Measurements from ENCODE around the gene SGCD.

The SGCD gene

GRCh38 chr5:156667616-156668015, 340.7 kb downstream of the SGCD start:
- peaks cover 2% of the 10 kb centered on the region for H3K27me3 Mint-ChIP-seq (ENCODE audit: low read depth)
- no peaks in the 10 kb centered on the region for H3K4me1 Mint-ChIP-seq (ENCODE audit: low read depth)
- no peaks in the 10 kb centered on the region for H3K9me3 Mint-ChIP-seq
- H3K4me3 Mint-ChIP-seq, result no peak overlapping the region
- DNase-seq (ENCODE audit: low spot score), result no peak
- H3K27ac Mint-ChIP-seq, result no peak overlapping the region
- no peaks in the 10 kb centered on the region for H3K36me3 Mint-ChIP-seq (ENCODE audit: low read depth)

DNA sequence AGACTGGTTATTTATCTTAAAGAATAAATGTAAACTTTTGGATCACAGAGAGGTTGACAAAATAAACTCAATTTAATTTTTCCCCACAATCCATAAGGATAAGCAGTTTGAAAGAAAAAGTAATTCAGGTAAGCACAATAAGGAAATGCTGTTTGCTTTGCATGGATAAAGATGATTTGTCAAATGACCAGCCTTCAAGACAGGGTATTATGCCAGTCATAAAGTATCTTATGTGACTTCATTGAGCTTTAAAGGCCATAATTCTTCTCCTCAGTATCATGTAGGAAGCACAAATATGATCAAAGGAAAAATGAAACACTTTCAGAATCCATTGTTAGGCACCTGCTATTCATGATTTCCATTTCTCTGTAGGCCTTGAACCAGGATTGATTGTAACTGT, 342.5 kb downstream of the SGCD start:
- H3K27ac Mint-ChIP-seq, result no peak overlapping the region
- H3K9me3 Mint-ChIP-seq, result no peaks in the 10 kb centered on the region
- no peaks in the 10 kb centered on the region for H3K36me3 Mint-ChIP-seq (ENCODE audit: low read depth)
- DNase-seq (ENCODE audit: low spot score), result no peak
- no peaks in the 10 kb centered on the region for H3K4me1 Mint-ChIP-seq (ENCODE audit: low read depth)
- H3K4me3 Mint-ChIP-seq, result no peak overlapping the region
- H3K27me3 Mint-ChIP-seq (ENCODE audit: low read depth), result peaks cover 2% of the 10 kb centered on the region

GRCh38 chr5:156670615-156671014, 343.7 kb downstream of the SGCD start:
- Mint-ChIP-seq H3K36me3 (ENCODE audit: low read depth) (no peaks in the 10 kb centered on the region), H3K9me3 (no peaks in the 10 kb centered on the region)

GRCh38 chr5:156675395-156675794, 348.4 kb downstream of the SGCD start:
- no peaks in the 10 kb centered on the region for H3K36me3 Mint-ChIP-seq (ENCODE audit: low read depth)
- peaks cover 5% of the 10 kb centered on the region for H3K27me3 Mint-ChIP-seq (ENCODE audit: low read depth)
- DNase-seq (ENCODE audit: low spot score), result no peak
- no peak overlapping the region for H3K27ac Mint-ChIP-seq
- no peaks in the 10 kb centered on the region for H3K4me1 Mint-ChIP-seq (ENCODE audit: low read depth)
- no peak overlapping the region for H3K4me3 Mint-ChIP-seq
- no peaks in the 10 kb centered on the region for H3K9me3 Mint-ChIP-seq

More at GRCh38 chr5:156670615-156671014, 343.7 kb downstream of the SGCD start:
- no peaks in the 10 kb centered on the region for H3K4me1 Mint-ChIP-seq (ENCODE audit: low read depth)
- H3K4me3 Mint-ChIP-seq, result no peak overlapping the region
- no peak for DNase-seq (ENCODE audit: low spot score)
- H3K27me3 Mint-ChIP-seq (ENCODE audit: low read depth), result peaks cover 2% of the 10 kb centered on the region
- H3K27ac Mint-ChIP-seq, result no peak overlapping the region

GRCh38 chr5:156677963-156678362, 351.0 kb downstream of the SGCD start:
- Mint-ChIP-seq H3K36me3 (ENCODE audit: low read depth) (no peaks in the 10 kb centered on the region), H3K27ac (no peak overlapping the region), H3K9me3 (no peaks in the 10 kb centered on the region), H3K4me3 (no peak overlapping the region), H3K27me3 (ENCODE audit: low read depth) (peaks cover 9% of the 10 kb centered on the region), H3K4me1 (ENCODE audit: low read depth) (peaks cover 2% of the 10 kb centered on the region)
- no peak for DNase-seq (ENCODE audit: low spot score)

- H3K9me3 Mint-ChIP-seq, result no peaks in the 10 kb centered on the region
Observed at GRCh38 chr5:156678484-156678883, 351.5 kb downstream of the SGCD start.

GRCh38 chr5:156680831-156681230, 353.9 kb downstream of the SGCD start:
- Mint-ChIP-seq H3K4me3 (no peak overlapping the region), H3K9me3 (no peaks in the 10 kb centered on the region), H3K36me3 (ENCODE audit: low read depth) (no peaks in the 10 kb centered on the region), H3K27ac (no peak overlapping the region), H3K4me1 (ENCODE audit: low read depth) (peaks cover 7% of the 10 kb centered on the region), H3K27me3 (ENCODE audit: low read depth) (peaks cover 19% of the 10 kb centered on the region)
- no peak for DNase-seq (ENCODE audit: low spot score)

More at GRCh38 chr5:156678484-156678883, 351.5 kb downstream of the SGCD start:
- DNase-seq (ENCODE audit: low spot score), result no peak
- peaks cover 5% of the 10 kb centered on the region for H3K4me1 Mint-ChIP-seq (ENCODE audit: low read depth)
- no peak overlapping the region for H3K27ac Mint-ChIP-seq
- H3K4me3 Mint-ChIP-seq, result no peak overlapping the region
- peaks cover 12% of the 10 kb centered on the region for H3K27me3 Mint-ChIP-seq (ENCODE audit: low read depth)
- H3K36me3 Mint-ChIP-seq (ENCODE audit: low read depth), result no peaks in the 10 kb centered on the region

DNA sequence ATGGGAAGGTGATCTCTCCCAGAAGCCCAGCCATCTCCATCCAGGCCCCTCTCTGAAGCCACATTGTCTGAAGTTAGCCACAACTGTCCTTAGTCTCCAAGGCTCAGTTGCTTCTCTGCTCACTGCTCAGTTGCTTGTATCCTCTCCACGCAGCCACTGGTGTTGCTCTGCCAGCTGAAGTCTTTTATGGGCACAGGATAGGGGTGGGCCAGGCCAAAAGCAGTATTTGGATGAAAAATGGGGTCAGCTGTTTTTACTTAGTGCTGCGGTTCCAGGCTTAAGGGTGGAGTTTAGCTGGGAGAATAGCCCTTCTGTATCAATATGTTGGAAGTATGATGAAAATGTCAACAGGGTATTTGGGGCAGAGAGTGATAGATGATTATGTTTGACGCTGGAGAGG, 354.3 kb downstream of the SGCD start:
- H3K4me3 Mint-ChIP-seq, result no peak overlapping the region
- DNase-seq (ENCODE audit: low spot score), result no peak
- H3K4me1 Mint-ChIP-seq (ENCODE audit: low read depth), result peaks cover 7% of the 10 kb centered on the region
- H3K27me3 Mint-ChIP-seq (ENCODE audit: low read depth), result peaks cover 19% of the 10 kb centered on the region
- no peak overlapping the region for H3K27ac Mint-ChIP-seq
- H3K36me3 Mint-ChIP-seq (ENCODE audit: low read depth), result no peaks in the 10 kb centered on the region
- no peaks in the 10 kb centered on the region for H3K9me3 Mint-ChIP-seq

DNA sequence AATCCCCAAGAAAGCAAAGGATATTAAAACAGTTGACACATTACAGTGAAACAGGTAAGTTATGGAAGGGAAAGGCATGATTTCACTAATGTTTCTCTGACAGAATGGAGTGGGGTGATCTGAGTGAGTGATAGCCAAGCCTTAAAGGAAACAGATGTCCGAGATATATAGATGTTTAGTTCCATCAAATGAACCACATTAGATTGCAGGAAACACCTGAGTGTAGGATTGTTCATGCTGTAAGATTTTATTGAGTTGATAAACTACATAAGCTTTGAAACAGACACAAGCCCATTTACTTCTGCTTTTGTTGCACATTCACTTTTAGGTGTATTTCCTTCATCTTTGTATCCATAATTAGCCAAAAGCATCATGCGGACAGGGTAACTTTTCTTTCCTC, 356.0 kb downstream of the SGCD start:
- Mint-ChIP-seq H3K4me3 (no peak overlapping the region), H3K36me3 (ENCODE audit: low read depth) (no peaks in the 10 kb centered on the region), H3K27ac (no peak overlapping the region), H3K27me3 (ENCODE audit: low read depth) (peaks cover 25% of the 10 kb centered on the region), H3K9me3 (no peaks in the 10 kb centered on the region), H3K4me1 (ENCODE audit: low read depth) (peaks cover 7% of the 10 kb centered on the region)
- DNase-seq (ENCODE audit: low spot score), result no peak

- no peak overlapping the region for H3K4me3 Mint-ChIP-seq
- peaks cover 28% of the 10 kb centered on the region for H3K27me3 Mint-ChIP-seq (ENCODE audit: low read depth)
- no peak overlapping the region for H3K27ac Mint-ChIP-seq
- H3K4me1 Mint-ChIP-seq (ENCODE audit: low read depth), result peaks cover 7% of the 10 kb centered on the region
- DNase-seq (ENCODE audit: low spot score), result no peak
- no peaks in the 10 kb centered on the region for H3K36me3 Mint-ChIP-seq (ENCODE audit: low read depth)
- no peaks in the 10 kb centered on the region for H3K9me3 Mint-ChIP-seq
Observed at GRCh38 chr5:156683509-156683908, 356.5 kb downstream of the SGCD start.

GRCh38 chr5:156684216-156684615, 357.3 kb downstream of the SGCD start:
- H3K4me3 Mint-ChIP-seq, result no peak overlapping the region
- no peaks in the 10 kb centered on the region for H3K9me3 Mint-ChIP-seq
- no peaks in the 10 kb centered on the region for H3K36me3 Mint-ChIP-seq (ENCODE audit: low read depth)
- no peak for DNase-seq (ENCODE audit: low spot score)
- H3K4me1 Mint-ChIP-seq (ENCODE audit: low read depth), result peaks cover 7% of the 10 kb centered on the region
- H3K27me3 Mint-ChIP-seq (ENCODE audit: low read depth), result peaks cover 27% of the 10 kb centered on the region
- H3K27ac Mint-ChIP-seq, result no peak overlapping the region

GRCh38 chr5:156685481-156685880, 358.5 kb downstream of the SGCD start:
- H3K27me3 Mint-ChIP-seq (ENCODE audit: low read depth), result peaks cover 32% of the 10 kb centered on the region
- no peak overlapping the region for H3K27ac Mint-ChIP-seq
- no peak for DNase-seq (ENCODE audit: low spot score)
- H3K9me3 Mint-ChIP-seq, result no peaks in the 10 kb centered on the region
- no peak overlapping the region for H3K4me3 Mint-ChIP-seq
- H3K36me3 Mint-ChIP-seq (ENCODE audit: low read depth), result no peaks in the 10 kb centered on the region
- H3K4me1 Mint-ChIP-seq (ENCODE audit: low read depth), result peaks cover 7% of the 10 kb centered on the region

DNA sequence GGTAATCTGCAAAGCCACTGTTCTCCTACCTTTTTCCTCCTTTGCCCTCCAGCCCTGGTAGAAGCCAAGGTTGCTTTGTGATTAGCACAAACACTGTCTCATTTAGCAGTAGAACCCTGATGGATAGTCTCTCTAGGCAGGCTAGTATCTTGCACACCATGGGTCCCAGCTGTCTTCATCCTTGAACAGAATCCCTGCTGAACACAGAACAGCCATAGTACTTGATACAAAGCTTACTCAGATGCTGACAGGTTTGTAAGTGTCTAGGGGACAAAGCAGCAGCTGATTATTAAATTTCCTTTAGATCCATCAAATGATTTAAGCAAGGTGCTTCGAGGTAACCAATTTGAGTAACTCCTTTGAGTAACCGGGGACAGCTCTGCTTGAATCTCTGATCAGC, 359.4 kb downstream of the SGCD start:
- Mint-ChIP-seq H3K27ac (no peak overlapping the region), H3K36me3 (ENCODE audit: low read depth) (no peaks in the 10 kb centered on the region), H3K4me3 (no peak overlapping the region), H3K9me3 (no peaks in the 10 kb centered on the region), H3K4me1 (ENCODE audit: low read depth) (peaks cover 7% of the 10 kb centered on the region), H3K27me3 (ENCODE audit: low read depth) (peaks cover 32% of the 10 kb centered on the region)
- no peak for DNase-seq (ENCODE audit: low spot score)

GRCh38 chr5:156686796-156687195, 359.8 kb downstream of the SGCD start:
- no peak overlapping the region for H3K4me3 Mint-ChIP-seq
- no peaks in the 10 kb centered on the region for H3K9me3 Mint-ChIP-seq
- no peaks in the 10 kb centered on the region for H3K36me3 Mint-ChIP-seq (ENCODE audit: low read depth)
- no peak for DNase-seq (ENCODE audit: low spot score)
- no peak overlapping the region for H3K27ac Mint-ChIP-seq
- peaks cover 7% of the 10 kb centered on the region for H3K4me1 Mint-ChIP-seq (ENCODE audit: low read depth)
- peaks cover 32% of the 10 kb centered on the region for H3K27me3 Mint-ChIP-seq (ENCODE audit: low read depth)

DNA sequence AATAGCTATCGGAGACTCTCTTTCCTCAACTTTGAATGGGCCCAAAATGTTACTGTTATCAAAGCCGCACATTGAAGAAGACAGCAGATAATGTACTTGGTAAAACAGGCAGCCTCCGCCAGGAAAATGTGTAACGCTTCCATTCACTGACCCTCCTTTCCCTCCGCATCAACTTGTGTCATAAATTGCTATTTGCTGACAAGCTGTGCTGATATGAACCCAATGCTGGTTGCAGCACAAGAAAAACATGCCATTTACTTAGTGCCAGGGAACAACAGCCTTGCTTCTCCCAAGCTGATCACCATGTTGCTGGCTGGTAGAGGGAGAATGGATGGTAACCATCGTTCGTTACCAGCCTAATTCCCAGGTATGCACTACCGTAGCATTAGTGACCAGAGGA, 360.6 kb downstream of the SGCD start:
- H3K4me3 Mint-ChIP-seq, result no peak overlapping the region
- no peak for DNase-seq (ENCODE audit: low spot score)
- H3K4me1 Mint-ChIP-seq (ENCODE audit: low read depth), result peaks cover 7% of the 10 kb centered on the region
- no peak overlapping the region for H3K27ac Mint-ChIP-seq
- peaks cover 33% of the 10 kb centered on the region for H3K27me3 Mint-ChIP-seq (ENCODE audit: low read depth)
- H3K9me3 Mint-ChIP-seq, result no peaks in the 10 kb centered on the region
- H3K36me3 Mint-ChIP-seq (ENCODE audit: low read depth), result no peaks in the 10 kb centered on the region

All from T-helper 2 cell treated with Interferon-gamma antibody and Interleukin-4, amounts not matched to agents 5 μg/mL and 100 μg/mL, for 36 hours (primary cell).